ENCODE data around the gene DGCR8.

DGCR8 gene

DNA sequence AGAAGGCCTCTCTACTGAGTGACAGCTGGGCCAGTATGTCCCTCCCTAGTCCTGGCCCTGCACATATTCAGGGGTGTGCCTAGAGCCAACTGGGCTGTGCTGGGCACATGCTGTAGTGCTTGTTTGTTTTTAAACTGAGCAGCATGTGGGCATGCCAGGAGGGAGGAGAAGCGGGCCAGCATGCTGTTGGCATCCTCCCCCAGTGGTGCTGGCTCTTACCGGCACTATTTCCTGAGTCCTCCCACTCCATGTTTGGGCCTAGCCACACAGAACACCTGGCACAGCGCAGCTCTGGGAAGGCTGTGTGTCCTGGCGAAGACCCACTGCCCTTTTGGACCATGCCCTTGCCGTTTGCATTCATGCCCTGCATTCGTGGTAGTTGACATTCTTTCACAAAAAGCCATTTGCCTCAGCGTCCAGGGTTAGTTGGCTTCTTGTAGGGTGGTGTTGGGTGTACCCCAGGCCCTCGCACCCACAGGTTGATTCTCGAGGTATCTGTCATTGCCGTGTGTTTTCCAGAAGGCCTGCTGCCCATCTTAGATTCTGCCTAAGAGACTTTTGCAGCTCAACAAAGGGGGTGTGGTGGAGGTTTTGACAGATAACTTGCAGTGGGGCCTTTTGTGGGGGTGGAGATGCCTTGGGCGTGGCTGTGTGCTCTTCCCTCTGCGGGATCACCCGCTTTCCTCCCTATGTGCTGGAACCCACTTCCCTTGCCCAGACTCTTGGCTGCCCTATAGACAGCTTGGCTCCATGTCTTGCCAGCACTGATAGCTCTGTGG, 13.6 kb downstream of the DGCR8 start:
- DNase-seq: no peak

GRCh38 chr22:20094197-20094807, 14.3 kb downstream of the DGCR8 start:
- no peak for DNase-seq

- no peak for DNase-seq
Measured at GRCh38 chr22:20095521-20095920, 15.5 kb downstream of the DGCR8 start.

DNA sequence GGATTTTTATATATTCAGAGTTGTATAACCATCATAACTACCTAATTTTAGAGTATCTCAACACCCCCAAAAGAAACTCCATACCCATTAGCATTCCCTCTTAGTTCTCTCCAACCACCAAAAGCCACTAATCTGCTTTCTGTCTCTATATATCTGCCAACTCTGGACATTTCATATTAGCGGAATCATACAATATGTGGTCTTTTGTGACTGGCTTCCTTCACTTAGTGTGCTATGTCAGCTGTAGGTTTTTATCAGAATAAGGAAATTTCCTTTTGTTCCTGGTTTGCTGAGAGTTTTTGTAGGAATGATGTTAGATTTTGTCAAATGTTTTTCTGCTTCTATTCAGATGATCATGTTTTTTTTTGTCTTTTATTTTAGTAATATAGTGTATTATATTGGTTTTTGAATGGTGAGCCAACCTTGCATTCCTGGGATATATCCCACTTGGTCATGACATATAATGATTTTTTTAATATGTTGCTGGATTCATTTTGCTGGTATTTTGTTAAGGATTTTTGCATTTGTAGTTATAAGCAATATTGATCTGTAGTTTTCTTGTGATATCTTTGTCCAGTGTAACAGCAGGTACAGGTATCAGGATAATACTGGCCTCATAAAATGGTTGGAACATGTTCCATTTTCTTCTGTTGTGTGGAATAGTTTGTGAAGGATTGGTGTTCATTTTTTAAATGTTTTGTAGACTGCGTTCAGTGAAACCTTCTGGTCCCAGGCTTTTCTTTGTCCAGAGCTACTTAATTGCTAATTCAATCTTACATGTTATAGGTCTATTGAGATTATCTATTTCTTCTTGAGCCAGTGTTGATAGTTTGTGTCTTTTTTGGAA, 16.8 kb downstream of the DGCR8 start:
- DNase-seq: no peak

DNA sequence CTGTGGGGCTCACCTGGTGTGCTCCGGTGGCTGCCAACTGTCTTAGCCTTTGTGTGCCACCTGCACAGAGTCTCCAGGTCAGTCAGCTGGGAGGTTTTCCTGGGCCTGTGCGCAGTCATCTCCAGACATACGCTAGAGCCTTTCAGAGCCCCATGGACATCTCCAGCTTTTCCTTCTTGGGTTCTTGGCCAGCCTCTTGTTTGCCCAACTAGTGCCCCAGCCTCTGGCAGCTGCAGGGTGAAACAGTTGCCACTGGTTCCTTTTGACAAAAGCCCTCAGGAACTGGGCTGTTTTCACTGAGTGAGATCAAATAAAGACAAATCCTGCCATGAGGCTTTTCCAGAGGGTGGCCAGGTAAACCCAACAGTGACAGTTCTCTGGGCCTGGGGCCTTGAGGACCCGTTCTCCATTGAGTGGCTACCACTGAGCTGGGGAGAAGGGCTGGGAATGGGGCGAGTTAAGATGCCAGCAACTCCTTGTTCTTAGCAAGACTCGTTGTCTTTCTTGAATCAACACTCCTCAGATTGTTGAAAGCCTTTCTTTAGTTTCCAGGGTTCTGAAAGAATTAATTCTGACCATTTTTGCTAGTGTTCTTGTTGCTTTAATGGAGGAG, 19.2 kb downstream of the DGCR8 start:
- DNase-seq: no peak

DNA sequence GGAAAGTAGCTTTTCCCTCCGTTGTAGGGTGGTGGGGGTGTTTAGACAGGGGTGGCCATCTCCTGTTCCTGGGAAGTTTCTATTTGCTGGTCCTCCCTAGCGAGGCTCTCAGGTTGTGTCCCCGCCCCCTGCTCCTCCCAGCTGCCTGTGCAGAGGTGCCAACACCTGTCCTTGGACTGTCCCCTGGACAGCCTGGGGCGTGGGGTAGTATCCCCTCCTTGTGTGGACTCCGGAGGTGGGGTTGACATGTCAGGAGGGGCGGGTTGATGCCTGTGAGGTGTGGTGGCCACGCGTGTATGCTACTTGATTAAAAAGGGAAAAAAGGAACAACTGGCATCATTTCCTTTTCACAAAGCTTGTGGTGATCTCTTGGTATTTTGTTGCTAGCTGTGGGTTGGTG, 21.6 kb downstream of the DGCR8 start:
- no peak for DNase-seq

DNA sequence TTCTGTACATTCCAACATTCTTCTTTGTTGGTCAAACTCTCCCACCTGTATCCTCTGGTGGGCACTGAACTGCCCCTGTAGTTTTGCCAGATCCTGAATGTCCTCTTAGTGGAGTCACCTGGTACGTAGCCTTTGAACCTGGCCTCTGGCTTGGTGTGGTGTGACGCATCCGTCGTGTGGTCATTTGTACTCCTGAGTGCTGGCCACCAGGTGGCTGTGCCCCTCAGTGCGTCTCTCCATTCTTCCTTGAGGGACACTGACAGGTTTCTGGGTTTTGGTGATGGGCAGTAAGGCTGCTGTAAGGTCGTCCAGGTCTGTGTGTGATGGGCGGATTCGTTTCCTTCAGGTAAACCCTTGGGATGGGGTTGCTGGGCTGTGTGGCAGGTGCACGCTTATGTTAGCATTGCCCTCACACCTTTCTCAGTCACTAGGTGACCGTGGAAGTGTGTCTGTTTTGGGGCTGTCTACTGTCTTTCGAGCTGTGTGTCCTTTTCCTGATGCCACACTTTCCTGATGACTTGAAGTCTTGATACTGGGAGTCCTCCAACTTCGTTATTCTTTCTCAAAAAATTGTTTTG, 22.3 kb downstream of the DGCR8 start:
- DNase-seq: no peak

DNA sequence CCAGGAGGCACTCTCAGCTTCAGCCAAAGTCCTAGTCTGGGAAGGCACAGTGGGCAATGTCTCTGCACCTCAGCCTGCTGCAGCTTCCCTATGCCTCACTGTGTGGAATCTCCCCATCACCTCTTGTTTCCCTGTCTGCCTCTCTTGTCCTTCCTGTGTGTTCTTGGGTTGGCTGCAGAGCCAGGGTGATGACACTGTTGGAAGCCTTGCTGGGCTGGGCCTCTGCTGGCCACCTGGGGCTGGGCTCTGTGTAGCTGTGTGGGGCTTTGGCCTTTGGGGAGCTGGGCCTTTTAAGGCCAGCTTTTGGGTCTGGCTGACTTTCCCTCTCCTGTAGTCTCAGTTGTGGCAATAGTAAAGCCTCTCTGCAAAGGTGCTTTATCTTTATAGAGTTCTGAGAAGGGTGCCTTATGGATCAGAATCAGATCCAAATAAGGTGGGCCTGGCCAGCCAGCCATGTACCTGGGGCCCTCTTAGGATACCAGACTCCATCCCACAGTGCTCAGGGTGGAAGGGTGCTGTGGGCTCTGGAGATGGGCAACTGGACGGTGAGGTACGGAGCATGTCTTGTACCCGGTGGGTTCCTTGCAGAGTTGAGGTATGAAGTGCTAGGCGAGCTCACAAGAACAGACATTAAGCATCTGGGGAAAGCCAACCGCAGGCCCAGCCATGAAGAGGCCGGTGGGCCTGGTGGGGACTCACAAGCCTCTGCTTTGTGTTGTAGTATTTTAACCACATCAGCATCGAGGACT, 25.6 kb downstream of the DGCR8 start:
- no peak for DNase-seq

GRCh38 chr22:20106205-20106848, 26.3 kb downstream of the DGCR8 start:
- DNase-seq: no peak

GRCh38 chr22:20106849-20107237, 26.8 kb downstream of the DGCR8 start:
- no peak for DNase-seq

DNA sequence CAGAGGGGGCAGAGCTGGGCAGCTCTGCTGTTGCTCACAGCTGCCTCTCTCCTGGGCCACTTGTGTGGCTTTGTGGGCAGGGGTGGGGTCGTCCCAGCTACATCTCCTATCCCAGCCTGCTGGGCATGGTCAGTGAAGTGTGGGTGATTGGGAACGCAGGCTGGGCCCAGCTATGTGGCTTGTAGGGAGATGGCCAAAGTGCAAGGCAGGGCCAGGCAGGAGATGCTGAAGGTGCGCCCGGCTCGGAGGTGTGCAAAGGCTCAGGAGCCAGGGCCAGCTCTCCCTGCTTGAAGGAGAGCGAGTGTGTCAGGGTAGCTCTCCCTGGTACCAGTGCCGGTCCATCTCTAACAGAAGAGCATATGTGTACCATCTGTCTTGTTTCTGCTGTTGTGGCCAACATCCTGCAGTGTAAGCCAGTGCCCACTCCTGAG, 27.4 kb downstream of the DGCR8 start:
- no peak for DNase-seq

- DNase-seq: no peak
Measured at GRCh38 chr22:20107951-20108756, 28.1 kb downstream of the DGCR8 start.

- DNase-seq: no peak
Measured at GRCh38 chr22:20108757-20109230, 28.8 kb downstream of the DGCR8 start.

DNA sequence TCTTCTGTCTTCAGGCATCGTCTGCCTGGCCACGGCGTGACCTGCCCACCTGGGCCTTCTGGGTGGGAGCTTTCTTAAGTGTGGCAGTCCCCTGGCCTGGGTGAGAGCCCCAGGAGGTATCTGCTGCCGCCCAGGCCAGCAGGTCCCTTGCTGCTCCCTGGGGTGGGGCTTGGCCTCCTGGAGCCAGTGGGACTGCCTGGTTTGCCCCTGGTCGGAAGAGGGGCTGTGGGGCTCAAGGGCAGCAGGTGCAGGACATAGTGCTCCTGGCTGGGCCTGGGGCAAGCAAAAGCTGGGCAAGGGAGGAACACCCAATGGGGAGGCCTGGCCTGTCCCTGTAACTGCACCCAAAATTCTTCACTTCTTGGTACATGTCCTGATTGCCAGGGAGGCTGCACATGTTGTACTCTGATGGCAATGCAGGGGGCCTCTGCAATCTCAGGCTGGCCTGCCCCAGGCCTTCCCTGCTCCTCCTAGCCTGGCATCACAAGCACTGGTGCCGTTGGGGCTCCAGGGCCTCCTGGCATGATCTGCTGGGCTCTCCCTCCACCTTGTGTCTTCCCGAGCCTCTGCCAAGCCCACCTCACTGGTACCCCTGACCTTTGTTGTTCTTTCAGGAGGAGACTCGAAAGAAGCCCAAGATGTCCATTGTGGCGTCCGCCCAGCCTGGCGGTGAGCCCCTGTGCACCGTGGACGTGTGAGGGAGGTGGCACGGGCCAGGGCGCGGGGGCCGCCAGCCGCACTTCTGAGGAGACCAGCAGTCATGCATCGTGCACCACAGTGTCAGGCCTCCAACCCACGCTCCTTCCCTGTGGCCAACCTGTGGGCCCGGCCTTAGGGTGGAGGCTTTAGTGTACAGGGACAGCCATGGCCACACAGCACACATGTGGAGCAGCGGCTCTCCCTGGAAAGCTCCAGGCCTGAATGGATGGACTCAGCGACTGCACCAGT, 29.6 kb downstream of the DGCR8 start:
- no peak for DNase-seq

DNA sequence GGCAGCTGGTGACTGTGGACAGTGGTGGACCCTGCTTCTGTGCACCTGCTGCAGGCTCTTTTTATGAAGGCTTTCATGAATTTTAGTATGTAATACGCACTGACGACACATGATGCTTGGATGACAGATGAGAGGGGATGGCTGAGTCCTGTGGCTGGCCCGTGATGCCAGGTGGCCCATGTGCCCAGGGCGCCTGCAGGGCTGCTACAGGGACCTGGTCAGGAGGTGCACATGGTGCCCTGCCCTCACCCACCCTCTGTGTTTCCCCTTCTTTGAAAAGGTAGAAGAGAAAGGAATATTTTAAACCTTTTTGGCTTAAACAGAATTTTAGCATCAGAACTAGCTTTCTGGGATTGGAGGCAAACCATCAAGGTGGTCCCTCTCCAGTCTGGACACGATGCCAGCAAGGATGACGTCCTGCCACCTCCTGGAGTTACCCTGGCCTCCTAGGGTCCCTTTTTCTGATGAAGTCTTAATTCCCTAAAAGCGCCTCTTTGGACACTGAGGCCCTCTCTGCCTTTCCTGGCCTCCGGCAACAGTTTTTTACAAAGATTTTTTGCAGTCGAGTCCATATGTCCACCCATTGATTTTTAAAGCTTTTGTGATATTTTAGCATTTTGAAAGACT, 30.4 kb downstream of the DGCR8 start:
- no peak for DNase-seq

- no peak for DNase-seq
Measured at GRCh38 chr22:20111045-20111688, 31.1 kb downstream of the DGCR8 start.

DNA sequence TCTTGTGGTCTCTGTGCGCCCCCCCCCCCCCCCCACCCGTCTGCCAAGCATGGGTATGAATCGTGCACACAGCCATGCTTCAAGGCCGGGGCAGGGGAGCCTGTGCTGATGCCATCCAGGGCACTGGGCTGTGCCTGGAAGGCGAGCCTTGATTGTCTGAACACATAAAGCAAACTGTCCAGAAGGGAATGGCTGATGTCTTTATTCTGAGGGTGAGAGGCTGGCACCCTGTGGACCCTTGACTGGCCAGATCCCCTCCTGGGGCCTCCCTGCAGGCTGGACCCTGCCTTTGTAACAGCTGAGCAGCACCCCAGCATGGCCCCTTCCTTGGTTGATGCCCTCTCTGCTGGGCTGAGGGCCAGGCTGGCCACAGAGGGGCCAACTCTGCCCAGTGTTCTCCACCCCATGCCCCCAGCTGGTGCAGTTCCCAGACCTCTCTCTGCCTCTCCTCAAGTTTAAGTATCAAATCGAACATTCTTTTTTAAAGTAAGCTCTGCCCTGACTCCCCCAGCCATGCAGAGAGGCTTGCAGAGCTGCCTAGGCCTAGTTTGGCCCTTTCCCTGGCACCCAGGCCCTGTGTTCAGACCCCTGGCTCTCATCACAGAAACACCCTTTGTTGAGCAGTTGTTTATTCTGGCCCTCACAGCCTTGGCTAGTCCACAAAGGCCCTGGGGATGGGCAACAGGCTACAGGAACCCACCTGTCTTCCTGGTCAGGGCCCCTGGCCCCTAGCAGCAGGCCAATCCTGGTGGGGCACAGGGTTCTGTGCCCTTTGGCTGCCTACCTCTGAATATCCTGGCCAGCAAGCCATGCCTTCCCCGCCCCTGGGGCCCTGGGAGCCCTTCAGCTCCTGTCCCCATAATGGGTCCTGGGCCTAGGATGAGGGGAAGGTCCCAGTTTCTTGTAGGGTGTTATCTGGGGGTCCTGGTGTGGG, 31.9 kb downstream of the DGCR8 start:
- no peak for DNase-seq

Measured in DMS 273 treated with DMSO at 0.1 percent for 48 hours (cell line).